H9 (cell line): ENCODE results near the gene MISP3. TPM values are rescaled to one million over a fixed set of nuclear protein-coding genes. Genes with fewer than 3 reads are reported as not detected.
A peak's percentile ranks its signal among the peaks of the same experiment; 100 is the strongest.

Source experiments
- DNase-seq: peaks from one replicate; pipeline ENCODE4 v3.0.0-alpha.2; 2017
- H2AFZ ChIP-seq: one replicate; pipeline ENCODE4 v1.6.1; 2013; ENCODE audit warnings: mild to moderate bottlenecking, low read length, control low read depth, moderate library complexity
- H2AK5ac ChIP-seq: 2 replicates; pipeline ENCODE4 v1.6.1; 2013; ENCODE audit warnings: low read length, control low read depth, mixed read lengths; ENCODE audit not compliant: insufficient read length
- H2BK120ac ChIP-seq: one replicate; pipeline ENCODE4 v1.6.1; 2013; ENCODE audit warnings: low read depth, mild to moderate bottlenecking, low read length, control low read depth, inconsistent platforms; ENCODE audit not compliant: poor library complexity, severe bottlenecking
- H2BK12ac ChIP-seq: 2 replicates; pipeline ENCODE4 v1.6.1; 2013; ENCODE audit warnings: low read length, control low read depth, mixed read lengths, low read depth; ENCODE audit not compliant: insufficient read length
- H2BK15ac ChIP-seq: 2 replicates; pipeline ENCODE4 v1.6.1; 2013; ENCODE audit warnings: low read depth, low read length, control low read depth
- H2BK20ac ChIP-seq: one replicate; pipeline ENCODE4 v1.6.1; 2013; ENCODE audit warnings: low read depth, mild to moderate bottlenecking, low read length, control low read depth, inconsistent platforms; ENCODE audit not compliant: poor library complexity, severe bottlenecking
- H2BK5ac ChIP-seq: 2 replicates; pipeline ENCODE4 v1.6.1; 2013; ENCODE audit warnings: low read length, control low read depth, mixed read lengths; ENCODE audit not compliant: insufficient read length
- H3K14ac ChIP-seq: 2 replicates; pipeline ENCODE4 v1.6.1; 2013; ENCODE audit warnings: low read length, control low read depth; ENCODE audit not compliant: insufficient read depth
- H3K18ac ChIP-seq: 2 replicates; pipeline ENCODE4 v1.6.1; 2013; ENCODE audit warnings: low read depth, mild to moderate bottlenecking, mixed read lengths, low read length, control low read depth; ENCODE audit not compliant: insufficient read length
- H3K23ac ChIP-seq: 2 replicates; pipeline ENCODE4 v1.6.1; 2013; ENCODE audit warnings: low read length, control low read depth, mixed read lengths, low read depth; ENCODE audit not compliant: insufficient read length
- H3K23me2 ChIP-seq: 2 replicates; pipeline ENCODE4 v1.6.1; 2013; ENCODE audit warnings: low read depth, mild to moderate bottlenecking, mixed read lengths, low read length, control low read depth; ENCODE audit not compliant: insufficient read length, poor library complexity, severe bottlenecking
- H3K27ac ChIP-seq: 2 replicates; pipeline ENCODE4 v1.5.1; 2013; ENCODE audit warnings: low read length, control low read depth, mixed read lengths, low read depth; ENCODE audit not compliant: insufficient read length
- H3K27me3 ChIP-seq: 2 replicates; pipeline ENCODE4 v1.6.1; 2013; ENCODE audit warnings: low read length, control low read depth, inconsistent platforms; ENCODE audit not compliant: insufficient read depth
- H3K4ac ChIP-seq: 2 replicates; pipeline ENCODE4 v1.6.1; 2013; ENCODE audit warnings: low read depth, mild to moderate bottlenecking, control low read depth, inconsistent platforms, low read length, moderate library complexity
- H3K4me1 ChIP-seq: 2 replicates; pipeline ENCODE4 v1.6.1; 2013; ENCODE audit warnings: low read length, control low read depth, inconsistent platforms; ENCODE audit not compliant: insufficient read depth
- H3K4me2 ChIP-seq: 2 replicates; pipeline ENCODE4 v1.6.1; 2013; ENCODE audit warnings: low read length, control low read depth, mixed read lengths; ENCODE audit not compliant: insufficient read length, insufficient read depth
- H3K56ac ChIP-seq: 2 replicates; pipeline ENCODE4 v1.6.1; 2013; ENCODE audit warnings: low read depth, mild to moderate bottlenecking, mixed read lengths, low read length, control low read depth; ENCODE audit not compliant: insufficient read length
- H3K79me1 ChIP-seq: 2 replicates; pipeline ENCODE4 v1.6.1; 2013; ENCODE audit warnings: low read depth, mild to moderate bottlenecking, moderate library complexity, low read length, control low read depth, inconsistent platforms; ENCODE audit not compliant: insufficient read depth, poor library complexity, severe bottlenecking
- H3K79me2 ChIP-seq: 2 replicates; pipeline ENCODE4 v1.6.1; 2013; ENCODE audit warnings: low read length, control low read depth, inconsistent platforms; ENCODE audit not compliant: insufficient read depth
- H3K9ac ChIP-seq: 2 replicates; pipeline ENCODE4 v1.6.1; 2013; ENCODE audit warnings: low read length, control low read depth, mixed read lengths; ENCODE audit not compliant: insufficient read length; ENCODE audit errors: extremely low read depth
- H3K9me3 ChIP-seq: one replicate; pipeline ENCODE4 v1.6.1; 2013; ENCODE audit warnings: low read depth, low read length, inconsistent platforms; ENCODE audit not compliant: control insufficient read depth
- H3T11ph ChIP-seq: one replicate; pipeline ENCODE4 v1.6.1; 2013; ENCODE audit warnings: mild to moderate bottlenecking, low read length, control low read depth, inconsistent platforms
- H4K20me1 ChIP-seq: one replicate; pipeline ENCODE4 v1.6.1; 2013; ENCODE audit not compliant: control insufficient read depth, insufficient read length, insufficient read depth
- H4K5ac ChIP-seq: 2 replicates; pipeline ENCODE4 v1.6.1; 2013; ENCODE audit warnings: low read depth, mild to moderate bottlenecking, mixed read lengths, low read length, control low read depth; ENCODE audit not compliant: insufficient read length
- H4K8ac ChIP-seq: replicated peaks from 2 replicates; pipeline ENCODE4 v1.6.1; 2013; ENCODE audit warnings: low read length, control low read depth, mixed read lengths, low read depth; ENCODE audit not compliant: insufficient read length
- H4K91ac ChIP-seq: 2 replicates; pipeline ENCODE4 v1.6.1; 2013; ENCODE audit warnings: low read depth, mild to moderate bottlenecking, moderate library complexity, mixed read lengths, low read length, control low read depth; ENCODE audit not compliant: insufficient read length
- H3K27ac Mint-ChIP-seq, 3 experiments: 2 replicates in 2 of 3; 3 replicates in 1 of 3; pipeline ENCODE4 v1.8.0; 2020 to 2021; ENCODE audit warnings: mixed read lengths in 3 of 3, mild to moderate bottlenecking in 1 of 3, moderate library complexity in 1 of 3
- H3K27me3 Mint-ChIP-seq: 2 replicates; pipeline ENCODE4 v1.8.0; 2021; ENCODE audit warnings: low read depth, mild to moderate bottlenecking, moderate library complexity, mixed read lengths
- H3K36me3 Mint-ChIP-seq, 3 experiments: 2 replicates in 2 of 3; 3 replicates in 1 of 3; pipeline ENCODE4 v1.8.0; 2020 to 2021; ENCODE audit warnings: low read depth in 3 of 3, mixed read lengths in 3 of 3; ENCODE audit not compliant: insufficient read depth in 1 of 3
- H3K4me1 Mint-ChIP-seq, 2 experiments: 2 replicates each; pipeline ENCODE4 v1.8.0; 2020; ENCODE audit warnings: mixed read lengths in 2 of 2
- H3K4me3 Mint-ChIP-seq, 2 experiments: 2 replicates in 1 of 2; 3 replicates in 1 of 2; pipeline ENCODE4 v1.8.0; 2020 to 2021; ENCODE audit warnings: mild to moderate bottlenecking in 2 of 2, mixed read lengths in 2 of 2, moderate library complexity in 1 of 2
- H3K9me3 Mint-ChIP-seq, 2 experiments: 2 replicates in 1 of 2; 3 replicates in 1 of 2; pipeline ENCODE4 v1.8.0; 2020; ENCODE audit warnings: mild to moderate bottlenecking in 2 of 2, mixed read lengths in 2 of 2, moderate library complexity in 1 of 2
- CTCF ChIP-seq: fragments of 200-600 bp; sonication (generic); conservative IDR thresholded peaks from 3 replicates; pipeline ENCODE4 v1.8.0; 2021; ENCODE audit warnings: antibody characterized with exemption, mild to moderate bottlenecking
- WGBS: extraction: QIAGEN DNeasy Blood & Tissue Kit; methylation state at CpG from one replicate; pipeline ENCODE4 v1.1.7; 2013; ENCODE audit warnings: missing lambda C conversion rate, low lambda C conversion rate, mixed read lengths; ENCODE audit not compliant: insufficient read length; ENCODE audit errors: extremely low coverage; 5-methylcytosine and 5-hydroxymethylcytosine counted together
- total RNA-seq: library from RNA; stranded (reverse); gene quantifications from 2 replicates; pipeline ENCODE4 v1.2.1, GENCODE V29; 2021

MISP3 gene
- total RNA-seq, 1 experiment from 2014 or later = 0.26 TPM

GRCh38 chr19:14117668-14118164 lies 45.1 kb downstream of the MISP3 start, which contains the start of gene PRKACA:
Gene PRKACA, minus strand, starts transcription at chr19:14117762. Its CDS starts 215 bp downstream, at chr19:14117547.
- Histone ChIP-seq H3K27ac (no peak within 1 kb of the TSS), H3K23ac (no peak within 1 kb of the TSS), H2BK15ac (no peak within 1 kb of the TSS), H3K18ac (no peak within 1 kb of the TSS), H3K9ac (peak within 1 kb of the TSS; percentile 46), H3K79me2 (peaks cover 2% of the 10 kb centered on the region; the same call in 1 of the 2 replicates), H2BK12ac (no peak within 1 kb of the TSS), H2BK5ac (no peak within 1 kb of the TSS), H3K9me3 (no peaks in the 10 kb centered on the region), H2AFZ (no peak within 1 kb of the TSS), H3T11ph (no peak within 1 kb of the TSS), H3K79me1 (no peaks in the 10 kb centered on the region), H4K8ac (no peak within 1 kb of the TSS), H3K4me2 (peak within 1 kb of the TSS; percentile 69), H4K5ac (no peak within 1 kb of the TSS), H3K4ac (no peak within 1 kb of the TSS), H2AK5ac (no peak within 1 kb of the TSS), H3K23me2 (peaks cover 16% of the 10 kb centered on the region), H3K27me3 (no peaks in the 10 kb centered on the region; the same call in 1 of the 2 replicates), H3K56ac (no peak within 1 kb of the TSS), H2BK120ac (no peak within 1 kb of the TSS), H3K14ac (no peak within 1 kb of the TSS; the same call in 1 of the 2 replicates), H3K4me1 (peaks cover 9% of the 10 kb centered on the region; the same call in 1 of the 2 replicates), H4K91ac (no peak within 1 kb of the TSS), H2BK20ac (no peak within 1 kb of the TSS), H4K20me1 (no peaks in the 10 kb centered on the region)
- WGBS = no CpG with 5 or more reads among the region's 67 CpGs
- H3K27ac Mint-ChIP-seq = peak within 1 kb of the TSS; percentile 70 to 98 (median 95); a peak in 6 of 7 replicates
- H3K36me3 Mint-ChIP-seq = peaks cover 10 to 22% (median 16%) of the 10 kb centered on the region in 3 experiments
- peaks cover 2% of the 10 kb centered on the region; the same call in 1 of the 2 replicates for H3K27me3 Mint-ChIP-seq
- peak; percentile 99 for DNase-seq
- no peaks in the 10 kb centered on the region for H3K9me3 Mint-ChIP-seq
- H3K4me1 Mint-ChIP-seq = peaks cover 31 to 34% of the 10 kb centered on the region in 2 experiments
- H3K4me3 Mint-ChIP-seq = peak within 1 kb of the TSS; percentile 79 to 93
- TF ChIP-seq CTCF = no peak
